K562 (cell line): ENCODE data around the gene PRKAR2B. TPM values are rescaled to one million over a fixed set of nuclear protein-coding genes. Genes with fewer than 3 reads are reported as not detected.
A peak's percentile ranks its signal among the peaks of the same experiment; 100 is the strongest.

Source experiments
- ARNT ChIP-seq, 2 experiments: fragments of 450-650 bp; IDR thresholded peaks; 2 replicates each; pipeline ENCODE4 v1.6.1; 2016; ENCODE audit warnings: mild to moderate bottlenecking in 1 of 2
- ATF1 ChIP-seq, 2 experiments: fragments of 450-650 bp in 1 of 2; IDR thresholded peaks; 2 replicates each; pipeline ENCODE4 v1.6.1; 2016; ENCODE audit warnings: missing compliant biosample characterization in 1 of 2, missing genetic modification characterization in 1 of 2
- CTBP1 ChIP-seq: fragments of 450-650 bp; IDR thresholded peaks from 2 replicates; pipeline ENCODE4 v1.6.1; 2016; ENCODE audit warnings: borderline replicate concordance
- EGR1 ChIP-seq: fragments of 450-650 bp; conservative IDR thresholded peaks from 2 replicates; pipeline ENCODE4 v1.6.1; 2017; ENCODE audit warnings: mild to moderate bottlenecking
- HMG20B ChIP-seq: fragments of 250-450 bp; sonication (Bioruptor Pico); IDR thresholded peaks from 2 replicates; pipeline ENCODE4 v1.5.0; 2021; ENCODE audit warnings: mild to moderate bottlenecking
- HNRNPK ChIP-seq: fragments of 200-400 bp; formaldehyde crosslinking; IDR thresholded peaks from one replicate; pipeline ENCODE4 v1.6.1; 2018; ENCODE audit warnings: mild to moderate bottlenecking, low read depth, low read length; ENCODE audit not compliant: poor library complexity, severe bottlenecking
- KAT7 ChIP-seq: sonication (generic); formaldehyde crosslinking; IDR thresholded peaks from 2 replicates; pipeline ENCODE4 v1.8.0; 2022; ENCODE audit warnings: missing genetic modification reagents, mild to moderate bottlenecking, borderline replicate concordance
- RB1 ChIP-seq: fragments of 450-650 bp; IDR thresholded peaks from 2 replicates; pipeline ENCODE4 v1.6.1; 2017; ENCODE audit warnings: low read depth, mild to moderate bottlenecking
- SUPT5H ChIP-seq: fragments of 450-650 bp; IDR thresholded peaks from 2 replicates; pipeline ENCODE4 v1.6.1; 2016
- ZNF121 ChIP-seq: sonication (generic); formaldehyde crosslinking; conservative IDR thresholded peaks from 2 replicates; pipeline ENCODE4 v1.8.0; 2022; ENCODE audit warnings: missing genetic modification reagents
- polyA plus RNA-seq, 8 experiments: library from polyadenylated mRNA; depleted of rRNA in 4 of 8; stranded (reverse) in 5 of 8; unstranded in 3 of 8; fragments of >200 nt; fragmentation: Nextera tagmentation in 2 of 8; fragmentation: Illumina TruSeq in 1 of 8; extraction: Ambion mirVana in 2 of 8; extraction: Trizol in 1 of 8; gene quantifications; 2 replicates each; pipeline versions ENCODE4 v1.2.1 to v1.2.3, GENCODE V29; 2011 to 2014; ENCODE audit warnings: inconsistent platforms in 1 of 8, missing spikeins in 1 of 8
- total RNA-seq, 7 experiments: library from RNA; depleted of rRNA in 6 of 7; stranded (reverse); fragments of >200 nt in 6 of 7; fragmentation: Illumina TruSeq in 2 of 7; extraction: Trizol in 2 of 7; gene quantifications; 2 replicates each; pipeline versions ENCODE4 v1.2.1 to v1.2.3, GENCODE V29; 2011 to 2021; ENCODE audit warnings: low replicate concordance in 1 of 7
- TF ChIP-seq, protein P1 (sequence below): fragments of 450-650 bp; IDR thresholded peaks from 2 replicates; pipeline ENCODE4 v1.6.1; 2016; ENCODE audit warnings: mild to moderate bottlenecking, moderate library complexity
- TF ChIP-seq, protein P2 (sequence below): fragments of 450-650 bp; IDR thresholded peaks from 2 replicates; pipeline ENCODE4 v1.6.1; 2018; ENCODE audit not compliant: partially characterized antibody
- TF ChIP-seq, protein P3 (sequence below): fragments of 250-450 bp; sonication (Bioruptor Pico); IDR thresholded peaks from 2 replicates; pipeline ENCODE4 v1.8.0; 2022; ENCODE audit warnings: moderate library complexity, mild to moderate bottlenecking, inconsistent platforms

The PRKAR2B gene
- total and polyA plus RNA-seq, 9 of the 15 experiments (the other 6 are each of a cell fraction or from before 2014, with no cell fraction given), result 59.0 to 173 (median 129) TPM

DNA sequence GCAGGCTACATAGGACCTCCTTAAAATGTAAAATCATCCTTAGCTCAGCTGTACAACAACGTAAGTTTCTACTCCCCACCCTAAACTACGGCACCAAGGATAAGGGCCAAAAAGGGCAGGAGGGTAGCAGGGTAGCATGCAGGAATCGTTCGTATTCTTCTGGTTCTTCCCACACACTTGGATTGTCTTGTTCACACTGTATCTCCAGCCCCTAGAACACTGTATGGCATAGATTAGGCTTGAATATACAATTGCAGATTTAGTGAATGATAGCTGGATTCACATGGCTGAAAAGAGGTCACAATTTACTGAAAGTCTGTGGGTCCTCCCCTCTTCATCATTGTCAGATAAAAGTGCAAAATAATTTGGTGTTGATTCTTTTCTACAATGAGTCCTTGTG is 28.2 kb upstream of the PRKAR2B start (continued):
- TF ChIP-seq, protein P1, sequence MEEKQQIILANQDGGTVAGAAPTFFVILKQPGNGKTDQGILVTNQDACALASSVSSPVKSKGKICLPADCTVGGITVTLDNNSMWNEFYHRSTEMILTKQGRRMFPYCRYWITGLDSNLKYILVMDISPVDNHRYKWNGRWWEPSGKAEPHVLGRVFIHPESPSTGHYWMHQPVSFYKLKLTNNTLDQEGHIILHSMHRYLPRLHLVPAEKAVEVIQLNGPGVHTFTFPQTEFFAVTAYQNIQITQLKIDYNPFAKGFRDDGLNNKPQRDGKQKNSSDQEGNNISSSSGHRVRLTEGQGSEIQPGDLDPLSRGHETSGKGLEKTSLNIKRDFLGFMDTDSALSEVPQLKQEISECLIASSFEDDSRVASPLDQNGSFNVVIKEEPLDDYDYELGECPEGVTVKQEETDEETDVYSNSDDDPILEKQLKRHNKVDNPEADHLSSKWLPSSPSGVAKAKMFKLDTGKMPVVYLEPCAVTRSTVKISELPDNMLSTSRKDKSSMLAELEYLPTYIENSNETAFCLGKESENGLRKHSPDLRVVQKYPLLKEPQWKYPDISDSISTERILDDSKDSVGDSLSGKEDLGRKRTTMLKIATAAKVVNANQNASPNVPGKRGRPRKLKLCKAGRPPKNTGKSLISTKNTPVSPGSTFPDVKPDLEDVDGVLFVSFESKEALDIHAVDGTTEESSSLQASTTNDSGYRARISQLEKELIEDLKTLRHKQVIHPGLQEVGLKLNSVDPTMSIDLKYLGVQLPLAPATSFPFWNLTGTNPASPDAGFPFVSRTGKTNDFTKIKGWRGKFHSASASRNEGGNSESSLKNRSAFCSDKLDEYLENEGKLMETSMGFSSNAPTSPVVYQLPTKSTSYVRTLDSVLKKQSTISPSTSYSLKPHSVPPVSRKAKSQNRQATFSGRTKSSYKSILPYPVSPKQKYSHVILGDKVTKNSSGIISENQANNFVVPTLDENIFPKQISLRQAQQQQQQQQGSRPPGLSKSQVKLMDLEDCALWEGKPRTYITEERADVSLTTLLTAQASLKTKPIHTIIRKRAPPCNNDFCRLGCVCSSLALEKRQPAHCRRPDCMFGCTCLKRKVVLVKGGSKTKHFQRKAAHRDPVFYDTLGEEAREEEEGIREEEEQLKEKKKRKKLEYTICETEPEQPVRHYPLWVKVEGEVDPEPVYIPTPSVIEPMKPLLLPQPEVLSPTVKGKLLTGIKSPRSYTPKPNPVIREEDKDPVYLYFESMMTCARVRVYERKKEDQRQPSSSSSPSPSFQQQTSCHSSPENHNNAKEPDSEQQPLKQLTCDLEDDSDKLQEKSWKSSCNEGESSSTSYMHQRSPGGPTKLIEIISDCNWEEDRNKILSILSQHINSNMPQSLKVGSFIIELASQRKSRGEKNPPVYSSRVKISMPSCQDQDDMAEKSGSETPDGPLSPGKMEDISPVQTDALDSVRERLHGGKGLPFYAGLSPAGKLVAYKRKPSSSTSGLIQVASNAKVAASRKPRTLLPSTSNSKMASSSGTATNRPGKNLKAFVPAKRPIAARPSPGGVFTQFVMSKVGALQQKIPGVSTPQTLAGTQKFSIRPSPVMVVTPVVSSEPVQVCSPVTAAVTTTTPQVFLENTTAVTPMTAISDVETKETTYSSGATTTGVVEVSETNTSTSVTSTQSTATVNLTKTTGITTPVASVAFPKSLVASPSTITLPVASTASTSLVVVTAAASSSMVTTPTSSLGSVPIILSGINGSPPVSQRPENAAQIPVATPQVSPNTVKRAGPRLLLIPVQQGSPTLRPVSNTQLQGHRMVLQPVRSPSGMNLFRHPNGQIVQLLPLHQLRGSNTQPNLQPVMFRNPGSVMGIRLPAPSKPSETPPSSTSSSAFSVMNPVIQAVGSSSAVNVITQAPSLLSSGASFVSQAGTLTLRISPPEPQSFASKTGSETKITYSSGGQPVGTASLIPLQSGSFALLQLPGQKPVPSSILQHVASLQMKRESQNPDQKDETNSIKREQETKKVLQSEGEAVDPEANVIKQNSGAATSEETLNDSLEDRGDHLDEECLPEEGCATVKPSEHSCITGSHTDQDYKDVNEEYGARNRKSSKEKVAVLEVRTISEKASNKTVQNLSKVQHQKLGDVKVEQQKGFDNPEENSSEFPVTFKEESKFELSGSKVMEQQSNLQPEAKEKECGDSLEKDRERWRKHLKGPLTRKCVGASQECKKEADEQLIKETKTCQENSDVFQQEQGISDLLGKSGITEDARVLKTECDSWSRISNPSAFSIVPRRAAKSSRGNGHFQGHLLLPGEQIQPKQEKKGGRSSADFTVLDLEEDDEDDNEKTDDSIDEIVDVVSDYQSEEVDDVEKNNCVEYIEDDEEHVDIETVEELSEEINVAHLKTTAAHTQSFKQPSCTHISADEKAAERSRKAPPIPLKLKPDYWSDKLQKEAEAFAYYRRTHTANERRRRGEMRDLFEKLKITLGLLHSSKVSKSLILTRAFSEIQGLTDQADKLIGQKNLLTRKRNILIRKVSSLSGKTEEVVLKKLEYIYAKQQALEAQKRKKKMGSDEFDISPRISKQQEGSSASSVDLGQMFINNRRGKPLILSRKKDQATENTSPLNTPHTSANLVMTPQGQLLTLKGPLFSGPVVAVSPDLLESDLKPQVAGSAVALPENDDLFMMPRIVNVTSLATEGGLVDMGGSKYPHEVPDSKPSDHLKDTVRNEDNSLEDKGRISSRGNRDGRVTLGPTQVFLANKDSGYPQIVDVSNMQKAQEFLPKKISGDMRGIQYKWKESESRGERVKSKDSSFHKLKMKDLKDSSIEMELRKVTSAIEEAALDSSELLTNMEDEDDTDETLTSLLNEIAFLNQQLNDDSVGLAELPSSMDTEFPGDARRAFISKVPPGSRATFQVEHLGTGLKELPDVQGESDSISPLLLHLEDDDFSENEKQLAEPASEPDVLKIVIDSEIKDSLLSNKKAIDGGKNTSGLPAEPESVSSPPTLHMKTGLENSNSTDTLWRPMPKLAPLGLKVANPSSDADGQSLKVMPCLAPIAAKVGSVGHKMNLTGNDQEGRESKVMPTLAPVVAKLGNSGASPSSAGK, result 0 out of 2 replicates have a peak, but pooled peaks have one; percentile 18
- TF ChIP-seq ZNF121 (CRISPR knock-in tag), result no peak
- TF ChIP-seq, protein P2, sequence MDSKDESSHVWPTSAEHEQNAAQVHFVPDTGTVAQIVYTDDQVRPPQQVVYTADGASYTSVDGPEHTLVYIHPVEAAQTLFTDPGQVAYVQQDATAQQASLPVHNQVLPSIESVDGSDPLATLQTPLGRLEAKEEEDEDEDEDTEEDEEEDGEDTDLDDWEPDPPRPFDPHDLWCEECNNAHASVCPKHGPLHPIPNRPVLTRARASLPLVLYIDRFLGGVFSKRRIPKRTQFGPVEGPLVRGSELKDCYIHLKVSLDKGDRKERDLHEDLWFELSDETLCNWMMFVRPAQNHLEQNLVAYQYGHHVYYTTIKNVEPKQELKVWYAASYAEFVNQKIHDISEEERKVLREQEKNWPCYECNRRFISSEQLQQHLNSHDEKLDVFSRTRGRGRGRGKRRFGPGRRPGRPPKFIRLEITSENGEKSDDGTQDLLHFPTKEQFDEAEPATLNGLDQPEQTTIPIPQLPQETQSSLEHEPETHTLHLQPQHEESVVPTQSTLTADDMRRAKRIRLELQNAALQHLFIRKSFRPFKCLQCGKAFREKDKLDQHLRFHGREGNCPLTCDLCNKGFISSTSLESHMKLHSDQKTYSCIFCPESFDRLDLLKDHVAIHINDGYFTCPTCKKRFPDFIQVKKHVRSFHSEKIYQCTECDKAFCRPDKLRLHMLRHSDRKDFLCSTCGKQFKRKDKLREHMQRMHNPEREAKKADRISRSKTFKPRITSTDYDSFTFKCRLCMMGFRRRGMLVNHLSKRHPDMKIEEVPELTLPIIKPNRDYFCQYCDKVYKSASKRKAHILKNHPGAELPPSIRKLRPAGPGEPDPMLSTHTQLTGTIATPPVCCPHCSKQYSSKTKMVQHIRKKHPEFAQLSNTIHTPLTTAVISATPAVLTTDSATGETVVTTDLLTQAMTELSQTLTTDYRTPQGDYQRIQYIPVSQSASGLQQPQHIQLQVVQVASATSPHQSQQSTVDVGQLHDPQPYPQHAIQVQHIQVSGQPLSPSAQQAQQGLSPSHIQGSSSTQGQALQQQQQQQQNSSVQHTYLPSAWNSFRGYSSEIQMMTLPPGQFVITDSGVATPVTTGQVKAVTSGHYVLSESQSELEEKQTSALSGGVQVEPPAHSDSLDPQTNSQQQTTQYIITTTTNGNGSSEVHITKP, result peak; percentile 8
- TF ChIP-seq ATF1 (CRISPR knock-in tag; IDR thresholded peaks at IDR 0.05), result no peak
- no peak for TF ChIP-seq ATF1 (tag; IDR thresholded peaks at IDR 0.05)
- TF ChIP-seq SUPT5H, result no peak
- no peak for TF ChIP-seq HNRNPK
- TF ChIP-seq, protein P3, sequence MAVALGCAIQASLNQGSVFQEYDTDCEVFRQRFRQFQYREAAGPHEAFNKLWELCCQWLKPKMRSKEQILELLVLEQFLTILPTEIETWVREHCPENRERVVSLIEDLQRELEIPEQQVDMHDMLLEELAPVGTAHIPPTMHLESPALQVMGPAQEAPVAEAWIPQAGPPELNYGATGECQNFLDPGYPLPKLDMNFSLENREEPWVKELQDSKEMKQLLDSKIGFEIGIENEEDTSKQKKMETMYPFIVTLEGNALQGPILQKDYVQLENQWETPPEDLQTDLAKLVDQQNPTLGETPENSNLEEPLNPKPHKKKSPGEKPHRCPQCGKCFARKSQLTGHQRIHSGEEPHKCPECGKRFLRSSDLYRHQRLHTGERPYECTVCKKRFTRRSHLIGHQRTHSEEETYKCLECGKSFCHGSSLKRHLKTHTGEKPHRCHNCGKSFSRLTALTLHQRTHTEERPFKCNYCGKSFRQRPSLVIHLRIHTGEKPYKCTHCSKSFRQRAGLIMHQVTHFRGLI, result no peak
- TF ChIP-seq KAT7 (CRISPR knock-in tag), result no peak
- peak; percentile 20 to 57; a peak in 2 of 4 replicates for TF ChIP-seq ARNT (IDR thresholded peaks at IDR 0.05)
- TF ChIP-seq EGR1, result 0 out of 2 replicates have a peak, but pooled peaks have one; percentile 26
- TF ChIP-seq CTBP1, result no peak; the same call in 1 of the 2 replicates
- TF ChIP-seq RB1, result no peak
- no peak for TF ChIP-seq HMG20B (CRISPR knock-in tag)
